ENCODE results near the gene TTLL10.

GRCh38 chr1:1161078-1161682 lies 12.5 kb upstream of the TTLL10 start:
- TF ChIP-seq SUZ12 (IDR thresholded peaks at IDR 0.05) (no peak), FOXM1 (IDR thresholded peaks at IDR 0.05; ENCODE audit: borderline replicate concordance) (no peak), HDGF (IDR thresholded peaks at IDR 0.05; ENCODE audit: borderline replicate concordance) (no peak), PKNOX1 (IDR thresholded peaks at IDR 0.05) (no peak), TARDBP (IDR thresholded peaks at IDR 0.05) (no peak), FOXA1 (IDR thresholded peaks at IDR 0.05) (no peak), BHLHE40 (IDR thresholded peaks at IDR 0.05; ENCODE audit: borderline replicate concordance) (no peak), SP1 (IDR thresholded peaks at IDR 0.05) (no peak), NFRKB (IDR thresholded peaks at IDR 0.05) (no peak), CTBP1 (IDR thresholded peaks at IDR 0.05; ENCODE audit: borderline replicate concordance) (no peak), FOXK2 (IDR thresholded peaks at IDR 0.05) (no peak)

Measured in HEK293T (cell line).